Stimulated activated CD4-positive, alpha-beta T cell treated with anti-CD3 and anti-CD28 coated beads, Interleukin-15, amount 100 ng/mL, for 48 hours (primary cell): ENCODE results near the gene KLHL30.

Experiments
- DNase-seq, 2 donors: peaks; one replicate each; pipeline ENCODE4 v3.0.0-alpha.2; 2020; ENCODE audit warnings: low read depth in 2 of 2

Gene KLHL30

GRCh38 chr2:238138331-238139195, at the start of gene KLHL30:
TSS of gene KLHL30 (plus strand) at chr2:238138668. CDS start at chr2:238140755, 2,087 bp downstream.
- no peak for DNase-seq

- DNase-seq = no peak
Measured at GRCh38 chr2:238090887-238091286, 47.6 kb upstream of the KLHL30 start.

- DNase-seq = no peak
Measured at GRCh38 chr2:238091436-238092060, 46.9 kb upstream of the KLHL30 start.

GRCh38 chr2:238092486-238093035, 45.9 kb upstream of the KLHL30 start:
- no peak for DNase-seq

GRCh38 chr2:238093181-238094140, 45.0 kb upstream of the KLHL30 start:
- DNase-seq = no peak

GRCh38 chr2:238094438-238095022, 43.9 kb upstream of the KLHL30 start:
- no peak for DNase-seq

GRCh38 chr2:238095143-238095542, 43.3 kb upstream of the KLHL30 start:
- no peak for DNase-seq

GRCh38 chr2:238096311-238097011, 42.0 kb upstream of the KLHL30 start:
- no peak for DNase-seq

GRCh38 chr2:238097201-238097987, 41.1 kb upstream of the KLHL30 start:
- DNase-seq = no peak

GRCh38 chr2:238097988-238098871, 40.2 kb upstream of the KLHL30 start:
- no peak for DNase-seq

- DNase-seq = no peak
Measured at GRCh38 chr2:238098901-238099713, 39.4 kb upstream of the KLHL30 start.

GRCh38 chr2:238099714-238100048, 38.8 kb upstream of the KLHL30 start:
- no peak for DNase-seq

- DNase-seq = no peak
Measured at GRCh38 chr2:238100049-238100820, 38.2 kb upstream of the KLHL30 start, which contains the start of gene ESPNL. TSS of gene ESPNL (plus strand) at chr2:238100340. CDS start at chr2:238100420, 80 bp downstream.

GRCh38 chr2:238100821-238101771, 37.4 kb upstream of the KLHL30 start:
- no peak for DNase-seq

- no peak for DNase-seq
Measured at GRCh38 chr2:238101891-238102841, 36.3 kb upstream of the KLHL30 start.
